Panc1 (cell line): ENCODE data around the gene RFX1. TPM values are rescaled to one million over a fixed set of nuclear protein-coding genes. Genes with fewer than 3 reads are reported as not detected.
"Not testable (repeated sequence)": the region's sequence is repeated elsewhere in the genome, so short reads cannot be mapped to it uniquely, and the experiment has no call there.

Experiments
- ATAC-seq: fragments of 200-7000 bp; cut with Tn5 transposase; 2 replicates; pipeline ENCODE4 v1.9.1; 2020; ENCODE audit warnings: mild to moderate bottlenecking, moderate library complexity
- BruUV-seq: library from RNA; stranded (reverse); fragments of 400-500 nt; replicated peaks from 2 replicates; lab custom pipeline; 2021; lab: Mats Ljungman, UMichigan
- CTCF ChIA-PET: fragments of 300-600 bp; sonication (Branson Sonifier 250); formaldehyde crosslinking; loops from one replicate; lab custom pipeline; 2022; ENCODE audit warnings: antibody characterized with exemption; lab: Charles Lee
- POLR2A ChIA-PET: fragments of 300-600 bp; sonication (Branson Sonifier 250); formaldehyde crosslinking; loops from one replicate; lab custom pipeline; 2022; ENCODE audit warnings: antibody characterized with exemption; lab: Charles Lee
- DNase-seq: peaks from one replicate; pipeline ENCODE4 v3.0.0-alpha.2; 2010; ENCODE audit warnings: low read depth, low spot score
- H3K27ac ChIP-seq: 2 replicates; pipeline ENCODE4 v1.5.1; 2011; ENCODE audit warnings: mild to moderate bottlenecking, low read length, inconsistent platforms
- H3K27me3 ChIP-seq: fragments of 200-500 bp; sonication (Bioruptor generic); 2 replicates; pipeline ENCODE4 v1.6.0; 2014; ENCODE audit warnings: low read length, inconsistent platforms; ENCODE audit not compliant: control insufficient read depth, insufficient read depth
- H3K36me3 ChIP-seq: fragments of 200-500 bp; sonication (Bioruptor generic); 2 replicates; pipeline ENCODE4 v1.5.1; 2014; ENCODE audit warnings: inconsistent platforms, mild to moderate bottlenecking, low read length, moderate library complexity; ENCODE audit not compliant: control insufficient read depth, insufficient read depth
- H3K4me1 ChIP-seq: 2 replicates; pipeline ENCODE4 v1.5.1; 2011; ENCODE audit warnings: inconsistent platforms, mild to moderate bottlenecking, low read length, moderate library complexity; ENCODE audit not compliant: control insufficient read depth, insufficient read depth
- H3K4me3 ChIP-seq, 2 experiments: 2 replicates each; pipeline ENCODE4 v1.5.1; 2011 to 2012; ENCODE audit warnings: low read depth in 2 of 2, low read length in 2 of 2, mild to moderate bottlenecking in 2 of 2, inconsistent platforms in 1 of 2, moderate library complexity in 1 of 2
- H3K9me3 ChIP-seq: fragments of 200-500 bp; sonication (Bioruptor generic); 2 replicates; pipeline ENCODE4 v1.5.1; 2014; ENCODE audit warnings: low read depth, mild to moderate bottlenecking, inconsistent platforms, low read length, moderate library complexity; ENCODE audit not compliant: control insufficient read depth, insufficient read depth
- POLR2AphosphoS5 ChIP-seq: IDR thresholded peaks from 2 replicates; pipeline ENCODE4 v1.6.1; 2012; ENCODE audit warnings: mild to moderate bottlenecking, low read depth, low read length, moderate library complexity
- SIN3A ChIP-seq: IDR thresholded peaks from 2 replicates; pipeline ENCODE4 v1.6.1; 2012; ENCODE audit warnings: low read depth, mild to moderate bottlenecking, low read length, moderate library complexity, borderline replicate concordance; ENCODE audit not compliant: insufficient read depth
- TCF7L2 ChIP-seq: IDR thresholded peaks from 2 replicates; pipeline ENCODE4 v1.6.1; 2011; ENCODE audit warnings: mild to moderate bottlenecking, low read depth, low read length, inconsistent platforms
- in situ Hi-C: cut with HindIII; loops from 2 replicates; pipeline ENCODE4 v1.10.0; 2016; ENCODE audit warnings: low sequenced_read_pairs, low pct_unique_long_range_greater_than_20kb
- intact Hi-C: fragments of 100-400 bp; cut with micrococcal nuclease; formaldehyde crosslinking; loops from one replicate; pipeline ENCODE4 v1.10.0; 2022; ENCODE audit not compliant: unreplicated experiment
- total RNA-seq: library from RNA; stranded (reverse); gene quantifications from one replicate; pipeline ENCODE4 v1.2.1, GENCODE V29; 2021; ENCODE audit not compliant: unreplicated experiment
- TF ChIP-seq, protein P1 (sequence below): fragments of 450-650 bp; IDR thresholded peaks from 2 replicates; pipeline ENCODE4 v1.5.1; 2017; ENCODE audit warnings: mild to moderate bottlenecking
- TF ChIP-seq, protein P2 (sequence below), 2 experiments: IDR thresholded peaks; 2 replicates each; pipeline ENCODE4 v1.6.1; 2011 to 2012; ENCODE audit warnings: low read depth in 2 of 2, control low read depth in 1 of 2, low read length in 1 of 2, mild to moderate bottlenecking in 1 of 2, moderate library complexity in 1 of 2; ENCODE audit not compliant: insufficient read depth in 1 of 2

RFX1 gene
- total RNA-seq, 1 experiment from 2014 or later = 15.2 TPM

DNA sequence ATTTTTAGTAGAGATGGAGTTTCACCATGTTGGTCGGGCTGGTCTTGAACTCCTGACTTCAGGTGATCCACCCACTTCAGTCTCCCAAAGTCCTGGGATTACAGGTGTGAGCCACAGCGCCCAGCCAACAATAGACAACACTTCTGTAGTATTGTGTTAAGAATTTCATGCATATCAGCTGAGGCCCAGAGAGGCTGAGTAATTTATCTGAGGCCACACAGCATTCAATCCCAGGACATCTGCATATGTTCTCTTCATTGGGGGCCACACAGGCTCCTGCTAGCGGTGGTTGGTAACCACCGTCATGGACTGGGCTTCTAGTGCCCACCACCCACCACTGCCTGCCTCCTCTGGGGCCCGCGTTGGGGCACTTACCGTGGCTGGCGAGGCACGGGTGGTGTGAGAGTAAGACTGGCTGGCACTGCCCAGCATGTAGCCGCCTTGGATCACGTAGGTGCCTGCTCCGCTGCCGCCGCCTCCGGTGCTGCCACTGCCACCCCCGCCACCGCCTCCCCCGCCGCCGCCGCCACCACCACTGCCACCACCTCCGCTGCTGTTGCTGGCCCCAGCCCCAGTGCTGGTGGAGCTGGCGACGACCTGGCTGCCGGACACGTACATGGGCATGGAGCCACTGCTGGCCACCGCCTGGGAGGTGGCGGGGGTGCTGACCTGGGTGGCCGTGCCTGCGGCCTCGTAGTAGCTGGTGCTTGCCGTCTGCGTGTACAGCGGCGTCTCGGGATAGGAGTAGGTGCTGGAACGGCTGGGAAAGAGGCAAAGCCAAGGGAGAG is 33.6 kb downstream of the RFX1 start:
- POLR2A ChIA-PET = no interaction called here
- TF ChIP-seq, protein P1, sequence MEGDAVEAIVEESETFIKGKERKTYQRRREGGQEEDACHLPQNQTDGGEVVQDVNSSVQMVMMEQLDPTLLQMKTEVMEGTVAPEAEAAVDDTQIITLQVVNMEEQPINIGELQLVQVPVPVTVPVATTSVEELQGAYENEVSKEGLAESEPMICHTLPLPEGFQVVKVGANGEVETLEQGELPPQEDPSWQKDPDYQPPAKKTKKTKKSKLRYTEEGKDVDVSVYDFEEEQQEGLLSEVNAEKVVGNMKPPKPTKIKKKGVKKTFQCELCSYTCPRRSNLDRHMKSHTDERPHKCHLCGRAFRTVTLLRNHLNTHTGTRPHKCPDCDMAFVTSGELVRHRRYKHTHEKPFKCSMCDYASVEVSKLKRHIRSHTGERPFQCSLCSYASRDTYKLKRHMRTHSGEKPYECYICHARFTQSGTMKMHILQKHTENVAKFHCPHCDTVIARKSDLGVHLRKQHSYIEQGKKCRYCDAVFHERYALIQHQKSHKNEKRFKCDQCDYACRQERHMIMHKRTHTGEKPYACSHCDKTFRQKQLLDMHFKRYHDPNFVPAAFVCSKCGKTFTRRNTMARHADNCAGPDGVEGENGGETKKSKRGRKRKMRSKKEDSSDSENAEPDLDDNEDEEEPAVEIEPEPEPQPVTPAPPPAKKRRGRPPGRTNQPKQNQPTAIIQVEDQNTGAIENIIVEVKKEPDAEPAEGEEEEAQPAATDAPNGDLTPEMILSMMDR = no peak
- TF ChIP-seq TCF7L2 (no peak), SIN3A (no peak), POLR2AphosphoS5 (no peak)
- TF ChIP-seq, protein P2, sequence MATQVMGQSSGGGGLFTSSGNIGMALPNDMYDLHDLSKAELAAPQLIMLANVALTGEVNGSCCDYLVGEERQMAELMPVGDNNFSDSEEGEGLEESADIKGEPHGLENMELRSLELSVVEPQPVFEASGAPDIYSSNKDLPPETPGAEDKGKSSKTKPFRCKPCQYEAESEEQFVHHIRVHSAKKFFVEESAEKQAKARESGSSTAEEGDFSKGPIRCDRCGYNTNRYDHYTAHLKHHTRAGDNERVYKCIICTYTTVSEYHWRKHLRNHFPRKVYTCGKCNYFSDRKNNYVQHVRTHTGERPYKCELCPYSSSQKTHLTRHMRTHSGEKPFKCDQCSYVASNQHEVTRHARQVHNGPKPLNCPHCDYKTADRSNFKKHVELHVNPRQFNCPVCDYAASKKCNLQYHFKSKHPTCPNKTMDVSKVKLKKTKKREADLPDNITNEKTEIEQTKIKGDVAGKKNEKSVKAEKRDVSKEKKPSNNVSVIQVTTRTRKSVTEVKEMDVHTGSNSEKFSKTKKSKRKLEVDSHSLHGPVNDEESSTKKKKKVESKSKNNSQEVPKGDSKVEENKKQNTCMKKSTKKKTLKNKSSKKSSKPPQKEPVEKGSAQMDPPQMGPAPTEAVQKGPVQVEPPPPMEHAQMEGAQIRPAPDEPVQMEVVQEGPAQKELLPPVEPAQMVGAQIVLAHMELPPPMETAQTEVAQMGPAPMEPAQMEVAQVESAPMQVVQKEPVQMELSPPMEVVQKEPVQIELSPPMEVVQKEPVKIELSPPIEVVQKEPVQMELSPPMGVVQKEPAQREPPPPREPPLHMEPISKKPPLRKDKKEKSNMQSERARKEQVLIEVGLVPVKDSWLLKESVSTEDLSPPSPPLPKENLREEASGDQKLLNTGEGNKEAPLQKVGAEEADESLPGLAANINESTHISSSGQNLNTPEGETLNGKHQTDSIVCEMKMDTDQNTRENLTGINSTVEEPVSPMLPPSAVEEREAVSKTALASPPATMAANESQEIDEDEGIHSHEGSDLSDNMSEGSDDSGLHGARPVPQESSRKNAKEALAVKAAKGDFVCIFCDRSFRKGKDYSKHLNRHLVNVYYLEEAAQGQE (IDR thresholded peaks at IDR 0.05; ENCODE audit: insufficient read depth in 1 of 2, low read depth in 2 of 2, low read length in 1 of 2) = no peak
- Histone ChIP-seq H3K9me3 (no peaks in the 10 kb centered on the region), H3K27me3 (no peaks in the 10 kb centered on the region), H3K4me3 (no peak overlapping the region), H3K27ac (no peak overlapping the region), H3K4me1 (no peaks in the 10 kb centered on the region), H3K36me3 (no peaks in the 10 kb centered on the region)
- intact Hi-C loops = no loop called here
- no peak for DNase-seq
- CTCF ChIA-PET = no interaction called here
- no peak for ATAC-seq
- BruUV-seq = no TSS peak
- in situ Hi-C loops = no loop called here

DNA sequence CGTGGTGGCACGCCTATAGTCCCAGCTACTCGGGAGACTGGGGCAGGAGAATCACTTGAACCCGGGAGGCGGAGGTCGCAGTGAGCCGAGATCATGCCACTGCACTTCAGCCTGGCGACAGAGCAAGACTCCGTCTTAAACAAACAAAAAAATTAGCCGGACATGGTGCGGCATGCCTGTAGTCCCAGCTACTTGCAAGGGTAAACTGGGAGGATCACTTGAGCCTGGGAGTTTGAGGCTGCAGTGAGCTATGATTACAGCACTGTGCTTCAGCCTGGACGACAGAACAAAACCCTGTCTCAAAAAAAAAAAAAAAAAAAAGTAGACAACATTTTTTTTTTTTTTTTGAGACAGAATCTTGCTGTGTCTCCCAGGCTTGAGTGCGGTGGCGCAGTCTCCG is 34.3 kb downstream of the RFX1 start:
- DNase-seq, H3K4me1 ChIP-seq, H3K27me3 ChIP-seq, H3K36me3 ChIP-seq, H3K4me3 ChIP-seq, in situ Hi-C loops, ATAC-seq, BruUV-seq, H3K27ac ChIP-seq, intact Hi-C loops, H3K9me3 ChIP-seq, POLR2A ChIA-PET: not testable (repeated sequence)
- CTCF ChIA-PET = interaction anchor here (0.7 kb wide), 2 partner anchors 80 to 96 kb away, joined by 3 to 5 read pairs; no protein-coding TSS in a partner anchor

DNA sequence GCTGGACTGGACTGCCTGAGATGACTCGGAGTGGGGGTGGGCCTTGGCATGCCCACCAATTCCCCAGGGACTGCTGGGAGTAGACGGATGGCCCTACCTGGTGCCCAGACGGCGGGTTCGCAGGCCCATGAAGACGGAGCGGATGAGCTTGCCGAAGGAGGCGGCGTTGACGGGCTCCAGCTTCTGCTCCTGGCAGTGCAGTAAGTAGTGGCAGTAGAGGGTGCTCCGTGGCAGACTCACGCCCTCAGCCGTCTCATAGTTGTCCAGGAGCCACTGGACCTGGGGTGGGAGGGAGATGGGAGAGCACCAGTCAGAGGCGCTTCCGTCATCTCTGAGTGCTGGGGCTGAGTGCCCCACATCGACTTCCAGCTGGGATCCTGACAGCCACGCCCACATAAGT is 36.2 kb downstream of the RFX1 start:
- Histone ChIP-seq H3K27ac (no peak overlapping the region), H3K9me3 (no peaks in the 10 kb centered on the region), H3K4me1 (no peaks in the 10 kb centered on the region), H3K36me3 (no peaks in the 10 kb centered on the region), H3K4me3 (no peak overlapping the region), H3K27me3 (no peaks in the 10 kb centered on the region)
- ATAC-seq (no peak), DNase-seq (no peak)
- BruUV-seq = no TSS peak
- intact Hi-C loops (no loop called here), in situ Hi-C loops (no loop called here)
- ChIA-PET POLR2A (no interaction called here), CTCF (no interaction called here)
- TF ChIP-seq, protein P2 (IDR thresholded peaks at IDR 0.05; ENCODE audit: insufficient read depth in 1 of 2, low read depth in 2 of 2, low read length in 1 of 2) = no peak
- TF ChIP-seq, protein P1 = no peak
- TF ChIP-seq SIN3A = no peak
